SK-N-SH (cell line): Measurements from ENCODE around the gene PDZK1. TPM values are rescaled to one million over a fixed set of nuclear protein-coding genes. Genes with fewer than 3 reads are reported as not detected.
"Not testable (repeated sequence)": the region's sequence is repeated elsewhere in the genome, so short reads cannot be mapped to it uniquely, and the experiment has no call there.

Source experiments
- CTCF ChIA-PET: fragments of 300-600, 350-600 bp; formaldehyde crosslinking; extraction: SDS; loops from one replicate; lab custom pipeline; 2021; lab: Yijun Ruan, JAX
- POLR2A ChIA-PET: fragments of 350-600 bp; sonication (Branson Sonifier 250); formaldehyde crosslinking; extraction: SDS; loops from one replicate; lab custom pipeline; 2020; ENCODE audit warnings: antibody characterized with exemption, inconsistent platforms; lab: Yijun Ruan, JAX
- DNase-seq: peaks from one replicate; pipeline ENCODE4 v3.0.0; 2012
- H2AFZ ChIP-seq: fragments of 200-600 bp; sonication (generic); 2 replicates; pipeline ENCODE4 v1.8.1; 2016; ENCODE audit warnings: antibody characterized with exemption, mild to moderate bottlenecking, low read depth
- H3F3A ChIP-seq: fragments of 200-600 bp; sonication (generic); replicated peaks from 2 replicates; pipeline ENCODE3; 2016; ENCODE audit warnings: antibody characterized with exemption, mild to moderate bottlenecking; ENCODE audit not compliant: insufficient read depth
- H3K27ac ChIP-seq, 2 experiments: fragments of 200-500 bp in 1 of 2; fragments of 200-600 bp in 1 of 2; sonication (Bioruptor generic) in 1 of 2; sonication (generic), shearing (Covaris generic) in 1 of 2; 2 replicates each; pipeline versions ENCODE4 v1.5.1 to v1.6.1; 2014 to 2016; ENCODE audit warnings: low read depth in 2 of 2, inconsistent platforms in 1 of 2, low read length in 1 of 2, mild to moderate bottlenecking in 1 of 2, mixed read lengths in 1 of 2
- H3K27me3 ChIP-seq: fragments of 200-600 bp; sonication (generic), shearing (Covaris generic); 2 replicates; pipeline ENCODE4 v1.6.1; 2016; ENCODE audit warnings: mixed run types; ENCODE audit not compliant: insufficient read depth
- H3K36me3 ChIP-seq, 2 experiments: fragments of 200-500 bp in 1 of 2; fragments of 200-600 bp in 1 of 2; sonication (Bioruptor generic) in 1 of 2; sonication (generic) in 1 of 2; replicated peaks in 1 of 2; 2 replicates each; pipeline versions ENCODE3 to v1.5.1; 2014 to 2016; ENCODE audit warnings: low read length in 1 of 2, mild to moderate bottlenecking in 1 of 2; ENCODE audit not compliant: insufficient read depth in 2 of 2, control insufficient read depth in 1 of 2
- H3K4me1 ChIP-seq, 2 experiments: fragments of 200-500 bp in 1 of 2; fragments of 200-600 bp in 1 of 2; sonication (Bioruptor generic) in 1 of 2; sonication (generic), shearing (Covaris generic) in 1 of 2; 2 replicates each; pipeline versions ENCODE4 v1.5.1 to v1.6.1; 2014 to 2016; ENCODE audit warnings: low read depth in 1 of 2, low read length in 1 of 2, mixed run types in 1 of 2; ENCODE audit not compliant: insufficient read depth in 2 of 2, control insufficient read depth in 1 of 2
- H3K4me2 ChIP-seq: fragments of 200-600 bp; sonication (generic), shearing (Covaris generic); 2 replicates; pipeline ENCODE4 v1.6.1; 2017; ENCODE audit warnings: mixed run types
- H3K4me3 ChIP-seq, 2 experiments: fragments of 200-500 bp in 1 of 2; fragments of 200-600 bp in 1 of 2; sonication (Bioruptor generic) in 1 of 2; sonication (generic), shearing (Covaris generic) in 1 of 2; 2 replicates each; pipeline versions ENCODE4 v1.5.1 to v1.8.1; 2014 to 2016; ENCODE audit warnings: low read depth in 2 of 2, inconsistent platforms in 1 of 2, low read length in 1 of 2, mild to moderate bottlenecking in 1 of 2, mixed read lengths in 1 of 2, moderate library complexity in 1 of 2
- H3K79me2 ChIP-seq: fragments of 200-600 bp; sonication (generic); 2 replicates; pipeline ENCODE4 v1.8.1; 2017; ENCODE audit warnings: mild to moderate bottlenecking; ENCODE audit not compliant: insufficient read depth
- H3K9ac ChIP-seq: fragments of 200-600 bp; sonication (generic); 2 replicates; pipeline ENCODE4 v1.6.1; 2017; ENCODE audit warnings: mixed run types
- H3K9me2 ChIP-seq: fragments of 200-600 bp; sonication (generic); 2 replicates; pipeline ENCODE4 v1.6.1; 2017; ENCODE audit warnings: mixed run types
- H3K9me3 ChIP-seq: fragments of 200-600 bp; sonication (generic); 2 replicates; pipeline ENCODE4 v1.6.1; 2017; ENCODE audit warnings: mixed run types, mild to moderate bottlenecking, moderate library complexity
- H4K20me1 ChIP-seq: fragments of 200-600 bp; sonication (generic); 2 replicates; pipeline ENCODE4 v1.6.1; 2017; ENCODE audit warnings: mild to moderate bottlenecking, mixed run types; ENCODE audit not compliant: insufficient read depth
- FOSL2 ChIP-seq: IDR thresholded peaks from 2 replicates; pipeline ENCODE4 v1.4.0; 2012; ENCODE audit warnings: low read depth, mild to moderate bottlenecking, moderate library complexity, borderline replicate concordance
- WGBS: methylation state at CpG from one replicate; pipeline ENCODE4 v1.1.6; 2017; ENCODE audit warnings: low lambda C conversion rate; 5-methylcytosine and 5-hydroxymethylcytosine counted together
- polyA plus RNA-seq, 3 experiments: library from polyadenylated mRNA; depleted of rRNA; stranded (reverse); fragments of >200 nt; gene quantifications; 2 replicates each; pipeline ENCODE4 v1.2.3, GENCODE V29; 2012

PDZK1 gene
- polyA plus RNA-seq, 1 of the 3 experiments (the other 2 are of a cell fraction): 0.16 TPM

GRCh38 chr1:145673217-145673616, 34.0 kb downstream of the PDZK1 start:
- no CpG with 5 or more reads among the region's 1 CpG for WGBS
- H3K27ac ChIP-seq, H3K4me3 ChIP-seq, H3K4me2 ChIP-seq, H3F3A ChIP-seq, H3K9me2 ChIP-seq, H3K4me1 ChIP-seq, POLR2A ChIA-PET, H4K20me1 ChIP-seq, H2AFZ ChIP-seq, H3K9me3 ChIP-seq, H3K79me2 ChIP-seq, H3K27me3 ChIP-seq, DNase-seq, H3K36me3 ChIP-seq, CTCF ChIA-PET, H3K9ac ChIP-seq: not testable (repeated sequence)

DNA sequence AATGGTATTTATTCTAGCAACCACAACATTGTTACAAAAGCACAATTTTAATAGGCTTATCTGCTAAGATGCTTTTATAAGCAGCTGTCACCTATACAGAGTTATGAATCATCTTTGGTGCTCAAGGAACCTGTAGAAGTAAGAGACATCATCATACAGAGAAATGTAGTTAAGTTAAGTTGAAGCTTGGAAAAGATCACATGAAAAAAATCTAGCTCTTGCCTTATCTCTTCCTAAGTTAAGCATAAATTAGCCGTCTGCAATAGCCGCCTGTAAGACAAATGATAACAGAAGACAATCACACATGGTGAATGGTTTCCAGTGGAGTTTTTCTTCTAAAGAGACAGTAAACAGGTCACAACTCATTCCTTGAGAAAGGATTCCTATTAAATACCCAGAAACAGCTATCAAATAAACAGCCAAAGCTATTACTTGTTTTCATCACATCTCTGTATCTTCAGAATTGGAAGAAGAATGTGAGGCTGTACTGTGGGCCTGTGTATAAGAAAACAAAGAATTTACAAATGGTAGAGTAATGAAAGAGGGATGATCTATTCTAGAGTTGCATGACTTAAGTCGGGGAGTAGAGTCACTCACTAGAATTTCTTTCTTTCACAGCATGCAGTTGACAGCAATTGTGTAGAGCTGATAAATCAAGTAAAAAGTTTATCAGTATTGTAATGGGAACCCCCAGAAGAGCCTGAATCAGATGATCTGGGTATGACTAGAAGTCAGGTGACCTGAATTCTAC, 36.0 kb downstream of the PDZK1 start:
- H3K27ac ChIP-seq, CTCF ChIA-PET, H3K4me2 ChIP-seq, DNase-seq, H3K9me2 ChIP-seq, POLR2A ChIA-PET, H3K4me3 ChIP-seq, H3K36me3 ChIP-seq, H3K27me3 ChIP-seq, H3K9me3 ChIP-seq, H3K9ac ChIP-seq, H4K20me1 ChIP-seq, H3K4me1 ChIP-seq, H2AFZ ChIP-seq, H3K79me2 ChIP-seq, H3F3A ChIP-seq: not testable (repeated sequence)
- WGBS: 92% methylated on average over 2 of the region's 3 CpGs

GRCh38 chr1:145665015-145665414, 42.2 kb downstream of the PDZK1 start:
- H4K20me1 ChIP-seq, H3K9me3 ChIP-seq, POLR2A ChIA-PET, H2AFZ ChIP-seq, H3K9me2 ChIP-seq, H3K27me3 ChIP-seq, H3K9ac ChIP-seq, H3F3A ChIP-seq, H3K4me1 ChIP-seq, H3K79me2 ChIP-seq, H3K4me2 ChIP-seq, H3K36me3 ChIP-seq, H3K4me3 ChIP-seq, CTCF ChIA-PET, DNase-seq, H3K27ac ChIP-seq: not testable (repeated sequence)
- TF ChIP-seq FOSL2: peak; percentile 12; the same call in 1 of the 2 replicates
- 42% methylated on average over 4 of the region's 4 CpGs for WGBS

DNA sequence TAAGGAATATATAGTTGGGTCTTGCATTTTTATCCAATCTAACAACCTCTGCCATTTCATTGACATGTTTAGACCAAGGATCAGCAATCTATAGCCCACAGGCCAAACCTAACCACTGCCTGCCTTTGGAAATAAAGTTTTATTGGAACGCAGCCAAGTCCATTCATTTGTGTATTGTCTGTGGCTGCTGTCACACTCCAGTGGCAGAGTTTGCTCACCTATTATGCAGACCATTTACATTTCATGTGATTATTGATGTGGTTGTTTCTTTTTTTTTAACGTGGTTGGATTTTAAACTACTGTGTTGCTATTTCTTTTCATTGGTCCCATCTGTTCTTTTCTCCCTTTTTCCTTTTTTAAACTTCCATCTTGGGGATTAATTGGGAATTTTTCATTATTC, 44.7 kb downstream of the PDZK1 start:
- H3K4me3 ChIP-seq, CTCF ChIA-PET, POLR2A ChIA-PET, H3K36me3 ChIP-seq, H3F3A ChIP-seq, H2AFZ ChIP-seq, H3K9me3 ChIP-seq, H3K27me3 ChIP-seq, H3K9ac ChIP-seq, DNase-seq, H4K20me1 ChIP-seq, H3K27ac ChIP-seq, H3K79me2 ChIP-seq, H3K4me1 ChIP-seq, H3K4me2 ChIP-seq, H3K9me2 ChIP-seq: not testable (repeated sequence)
- 58% methylated on average over 2 of the region's 2 CpGs for whole genome bisulfite sequencing

DNA sequence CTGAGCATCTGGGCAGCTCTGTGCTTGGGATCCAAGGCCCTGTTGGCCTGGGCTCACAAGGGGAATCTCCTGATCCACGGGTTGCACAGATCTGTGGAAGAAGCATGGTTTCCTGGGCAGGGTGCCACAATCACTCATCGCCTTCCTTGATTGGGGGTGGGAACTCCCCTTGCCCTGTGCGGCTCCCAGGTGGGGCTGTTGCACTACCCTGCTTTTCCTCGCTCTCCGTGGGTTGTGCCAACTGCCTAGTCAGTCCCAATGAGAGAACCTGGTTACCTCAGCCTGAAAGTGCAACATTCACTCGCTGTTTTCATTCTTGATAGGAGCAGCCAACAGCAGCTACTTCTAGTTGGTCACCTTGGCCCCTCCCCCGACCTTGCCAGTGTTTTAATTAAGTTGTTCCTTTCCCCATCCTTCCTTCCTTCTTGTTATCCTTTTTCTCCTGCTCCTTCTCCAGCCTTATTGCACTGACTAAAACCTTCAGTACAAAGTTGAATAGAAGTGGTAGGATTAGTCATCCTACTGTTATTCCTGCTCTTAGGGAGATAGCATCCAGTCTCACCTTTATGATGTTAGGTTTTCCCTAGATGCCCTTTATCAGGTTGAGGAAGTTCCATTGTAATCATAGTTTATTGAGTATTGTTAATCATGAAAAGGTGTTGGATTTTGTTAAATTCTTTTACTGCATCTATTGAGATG, 50.8 kb downstream of the PDZK1 start:
- H3K27me3 ChIP-seq, H3K4me1 ChIP-seq, DNase-seq, POLR2A ChIA-PET, H3K79me2 ChIP-seq, H3K9ac ChIP-seq, H3K9me3 ChIP-seq, H3F3A ChIP-seq, CTCF ChIA-PET, H3K9me2 ChIP-seq, H3K36me3 ChIP-seq, H3K4me3 ChIP-seq, H3K27ac ChIP-seq, H2AFZ ChIP-seq, H3K4me2 ChIP-seq, H4K20me1 ChIP-seq: not testable (repeated sequence)
- WGBS: 83% methylated on average over 4 of the region's 7 CpGs

- H4K20me1 ChIP-seq, H3K9me2 ChIP-seq, POLR2A ChIA-PET, H3K36me3 ChIP-seq, H3K4me1 ChIP-seq, H3K4me2 ChIP-seq, H3K79me2 ChIP-seq, DNase-seq, H3K4me3 ChIP-seq, CTCF ChIA-PET, H3K9ac ChIP-seq, H3K27me3 ChIP-seq, H2AFZ ChIP-seq, H3K27ac ChIP-seq, H3F3A ChIP-seq, H3K9me3 ChIP-seq: not testable (repeated sequence)
- WGBS: no CpG with 5 or more reads among the region's 1 CpG
These were observed 63.2 kb downstream of the PDZK1 start for GRCh38 chr1:145643990-145644389.
